Large intestine (tissue), 3 donors: Measurements from ENCODE around the gene TAF4. TPM values are rescaled to one million over a fixed set of nuclear protein-coding genes. Genes with fewer than 3 reads are reported as not detected.
"Not testable (repeated sequence)": the region's sequence is repeated elsewhere in the genome, so short reads cannot be mapped to it uniquely, and the experiment has no call there.

Source experiments
- DNase-seq, 2 donors: peaks; one replicate each; pipeline versions ENCODE4 v3.0.0 to v3.0.0-alpha.2; 2013
- H3K27ac ChIP-seq: one replicate; pipeline ENCODE4 v1.5.1; 2013; ENCODE audit warnings: low read length
- H3K27me3 ChIP-seq: 2 replicates; pipeline ENCODE4 v1.6.1; 2013; ENCODE audit warnings: low read length; ENCODE audit not compliant: control insufficient read depth, insufficient read depth
- H3K36me3 ChIP-seq: 2 replicates; pipeline ENCODE4 v1.6.1; 2013; ENCODE audit warnings: low read length; ENCODE audit not compliant: control insufficient read depth, insufficient read depth
- H3K4me1 ChIP-seq: one replicate; pipeline ENCODE4 v1.6.1; 2013; ENCODE audit warnings: low read length; ENCODE audit not compliant: control insufficient read depth, insufficient read depth
- H3K4me3 ChIP-seq: one replicate; pipeline ENCODE4 v1.5.1; 2013; ENCODE audit warnings: low read length
- H3K9me3 ChIP-seq: one replicate; pipeline ENCODE4 v1.6.1; 2013; ENCODE audit warnings: mild to moderate bottlenecking, low read depth, low read length, moderate library complexity; ENCODE audit not compliant: control insufficient read depth
- WGBS: methylation state at CpG from one replicate; pipeline ENCODE4 v1.1.5; 2013; ENCODE audit warnings: low lambda C conversion rate; ENCODE audit not compliant: insufficient coverage; 5-methylcytosine and 5-hydroxymethylcytosine counted together
- polyA plus RNA-seq: library from polyadenylated mRNA; unstranded; fragments of 120-200 nt; gene quantifications from one replicate; pipeline ENCODE4 v1.2.1, GENCODE V29; 2013

The TAF4 gene
- polyA plus RNA-seq, 1 donor, result 17.4 TPM

DNA sequence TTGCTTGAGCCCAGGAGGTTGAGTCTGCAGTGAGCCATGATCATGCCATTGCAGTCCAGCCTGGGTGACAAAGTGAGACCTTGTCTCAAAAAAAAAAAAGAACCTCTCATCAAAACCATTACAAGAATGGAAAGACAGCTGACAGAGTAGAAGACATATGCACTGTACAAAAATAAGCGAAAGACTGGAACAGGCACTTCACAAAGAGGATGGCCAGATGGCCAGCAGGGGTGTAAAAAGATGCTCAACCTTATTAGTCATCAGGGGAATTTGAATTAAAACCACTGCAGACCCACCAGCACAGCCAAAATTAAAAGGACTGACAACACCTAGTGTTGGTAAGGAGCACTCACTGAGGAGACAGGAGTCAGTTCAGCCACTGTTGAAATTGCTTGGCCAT, 13.5 kb upstream of the TAF4 start:
- Histone ChIP-seq H3K27me3 (no peaks in the 10 kb centered on the region), H3K4me3 (no peak overlapping the region), H3K4me1 (no peaks in the 10 kb centered on the region), H3K27ac (no peak overlapping the region), H3K36me3 (no peaks in the 10 kb centered on the region), H3K9me3 (peaks cover 8% of the 10 kb centered on the region)
- WGBS, result no CpG with 5 or more reads among the region's 1 CpG
- DNase-seq, result no peak

DNA sequence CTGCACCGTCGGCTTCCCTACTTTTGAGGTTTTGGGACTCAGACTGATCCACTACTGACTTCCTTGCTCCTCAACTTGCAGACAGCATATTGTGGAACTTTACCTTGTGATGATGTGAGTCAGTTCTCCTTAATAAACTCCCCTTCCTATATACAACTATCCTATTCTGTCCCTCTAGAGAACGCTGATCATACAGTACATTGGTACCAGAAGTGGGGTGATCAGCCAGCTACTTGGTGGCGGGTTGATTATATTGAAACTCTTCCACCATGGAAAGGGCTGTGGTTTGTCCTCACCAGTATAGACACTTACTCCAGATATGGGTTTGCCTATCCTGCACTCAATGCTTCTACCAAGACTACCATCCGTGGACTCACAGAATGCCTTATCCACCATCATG, 7.6 kb upstream of the TAF4 start:
- no peak overlapping the region for H3K4me3 ChIP-seq
- no CpG with 5 or more reads among the region's 5 CpGs for WGBS
- H3K36me3 ChIP-seq, result no peaks in the 10 kb centered on the region
- peaks cover 20% of the 10 kb centered on the region for H3K4me1 ChIP-seq
- H3K9me3 ChIP-seq, result peaks cover 8% of the 10 kb centered on the region
- DNase-seq, result no peak
- no peak overlapping the region for H3K27ac ChIP-seq
- H3K27me3 ChIP-seq, result no peaks in the 10 kb centered on the region

DNA sequence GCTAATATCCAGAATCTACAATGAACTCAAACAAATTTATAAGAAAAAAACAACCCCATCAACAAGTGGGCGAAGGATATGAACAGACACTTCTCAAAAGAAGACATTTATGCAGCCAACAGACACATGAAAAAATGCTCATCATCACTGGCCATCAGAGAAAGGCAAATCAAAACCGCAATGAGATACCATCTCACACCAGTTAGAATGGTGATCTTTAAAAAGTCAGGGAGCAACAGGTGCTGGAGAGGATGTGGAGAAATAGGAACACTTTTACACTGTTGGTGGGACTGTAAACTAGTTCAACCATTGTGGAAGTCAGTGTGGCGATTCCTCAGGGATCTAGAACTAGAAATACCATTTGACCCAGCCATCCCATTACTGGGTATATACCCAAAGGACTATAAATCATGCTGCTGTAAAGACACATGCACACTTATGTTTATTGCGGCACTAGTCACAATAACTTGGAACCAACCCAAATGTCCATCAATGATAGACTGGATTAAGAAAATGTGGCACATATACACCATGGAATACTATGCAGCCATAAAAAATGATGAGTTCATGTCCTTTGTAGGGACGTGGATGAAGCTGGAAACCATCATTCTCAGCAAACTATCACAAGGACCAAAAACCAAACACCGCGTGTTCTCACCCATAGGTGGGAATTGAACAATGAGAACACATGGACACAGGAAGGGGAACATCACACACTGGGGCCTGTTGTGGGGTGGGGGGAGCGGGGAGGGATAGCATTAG, 6.2 kb upstream of the TAF4 start:
- no CpG with 5 or more reads among the region's 8 CpGs for WGBS
- H3K27ac ChIP-seq, H3K4me3 ChIP-seq, H3K9me3 ChIP-seq, H3K36me3 ChIP-seq, DNase-seq, H3K27me3 ChIP-seq: not testable (repeated sequence)
- peaks cover 30% of the 10 kb centered on the region for H3K4me1 ChIP-seq

DNA sequence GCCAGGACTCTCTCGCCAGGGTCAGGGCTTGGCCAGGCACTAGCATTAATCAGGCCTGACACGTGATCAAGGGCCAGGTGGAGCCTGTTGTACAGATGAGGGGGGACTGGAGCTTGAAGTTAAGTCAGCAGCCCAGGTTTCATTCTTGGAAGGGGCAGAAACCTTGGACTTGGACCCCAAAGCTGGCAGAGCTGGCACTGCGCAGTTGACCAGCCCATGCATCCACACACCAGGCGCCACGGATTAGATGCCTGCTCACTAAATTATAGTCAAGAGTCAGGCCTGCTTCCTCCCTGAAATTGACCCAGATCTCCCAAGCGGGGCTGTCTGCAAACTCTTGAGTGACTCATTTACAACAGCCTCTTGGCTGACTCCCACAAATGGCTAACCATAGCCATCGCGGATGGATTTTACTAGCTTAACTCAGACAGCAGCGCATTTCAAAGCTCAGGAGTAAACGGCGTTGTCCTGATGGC, 4.1 kb upstream of the TAF4 start:
- Histone ChIP-seq H3K27me3 (no peaks in the 10 kb centered on the region), H3K4me3 (no peak overlapping the region), H3K4me1 (peaks cover 30% of the 10 kb centered on the region), H3K27ac (peak overlapping the region; percentile 24), H3K9me3 (no peaks in the 10 kb centered on the region), H3K36me3 (no peaks in the 10 kb centered on the region)
- peak in 1 of 2 donors; percentile 48 for DNase-seq
- WGBS, result no CpG with 5 or more reads among the region's 11 CpGs

DNA sequence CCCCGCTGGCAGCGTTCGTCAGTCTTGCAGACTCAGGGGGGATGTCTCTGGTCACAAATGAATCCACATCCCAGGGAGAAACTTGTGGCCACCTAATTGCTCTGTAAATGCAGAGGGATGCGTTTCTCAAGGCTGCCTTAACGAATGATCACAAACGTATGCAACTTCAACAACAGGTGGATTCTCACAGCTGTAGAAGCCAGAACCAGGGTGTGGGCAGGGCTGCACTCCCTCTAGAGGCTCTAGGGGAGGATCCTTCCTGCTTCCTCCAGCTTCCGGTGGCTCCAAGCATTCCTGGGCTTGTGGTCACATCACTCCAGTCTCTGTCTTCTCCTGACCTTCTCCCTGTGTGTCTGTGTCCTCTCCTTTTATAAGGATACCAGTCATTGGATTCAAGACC, 3.3 kb upstream of the TAF4 start:
- Histone ChIP-seq H3K36me3 (no peaks in the 10 kb centered on the region), H3K4me3 (no peak overlapping the region), H3K4me1 (peaks cover 32% of the 10 kb centered on the region), H3K9me3 (no peaks in the 10 kb centered on the region), H3K27ac (no peak overlapping the region), H3K27me3 (no peaks in the 10 kb centered on the region)
- no CpG with 5 or more reads among the region's 7 CpGs for WGBS
- no peak for DNase-seq

DNA sequence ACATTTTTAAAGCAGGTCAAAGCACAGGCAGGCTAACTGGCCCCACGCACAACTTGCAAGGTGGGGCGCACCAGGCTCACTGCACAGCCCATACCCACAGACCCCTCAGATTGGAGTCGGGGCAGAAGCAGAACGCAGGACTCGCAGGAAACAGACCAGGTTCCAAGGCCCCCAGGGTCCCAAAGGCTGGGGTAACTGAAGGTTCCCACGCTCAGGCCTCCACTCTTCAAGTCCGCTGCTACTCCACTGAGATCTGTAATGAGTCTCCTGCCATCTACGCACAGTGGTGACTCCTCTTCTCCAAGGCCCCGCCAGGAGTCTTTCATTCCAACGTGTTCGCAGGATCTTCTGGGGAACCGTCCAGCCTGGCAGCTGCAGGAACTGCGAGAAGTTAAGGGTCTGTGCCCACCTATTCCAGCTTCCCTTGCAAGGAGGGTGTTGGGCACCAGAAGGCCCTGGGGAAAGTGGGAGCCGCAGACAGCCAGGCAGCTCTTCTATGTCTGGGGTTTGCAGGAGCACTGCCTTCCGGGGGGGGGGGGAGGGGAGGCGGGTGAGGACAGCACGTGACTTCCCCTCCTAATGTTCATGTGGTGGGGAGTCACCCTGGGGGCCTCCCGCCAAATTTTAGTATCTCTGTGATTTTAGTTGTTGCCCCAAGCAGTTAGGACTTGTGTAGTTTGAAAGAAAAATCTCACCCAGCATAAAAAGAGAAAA, 2.0 kb upstream of the TAF4 start:
- no peaks in the 10 kb centered on the region for H3K27me3 ChIP-seq
- H3K36me3 ChIP-seq, result peaks cover 2% of the 10 kb centered on the region
- H3K4me3 ChIP-seq, result peak overlapping the region; percentile 58
- no CpG with 5 or more reads among the region's 18 CpGs for WGBS
- H3K9me3 ChIP-seq, result no peaks in the 10 kb centered on the region
- H3K4me1 ChIP-seq, result peaks cover 45% of the 10 kb centered on the region
- peak overlapping the region; percentile 90 for H3K27ac ChIP-seq
- DNase-seq, result peak in 1 of 2 donors; percentile 44

DNA sequence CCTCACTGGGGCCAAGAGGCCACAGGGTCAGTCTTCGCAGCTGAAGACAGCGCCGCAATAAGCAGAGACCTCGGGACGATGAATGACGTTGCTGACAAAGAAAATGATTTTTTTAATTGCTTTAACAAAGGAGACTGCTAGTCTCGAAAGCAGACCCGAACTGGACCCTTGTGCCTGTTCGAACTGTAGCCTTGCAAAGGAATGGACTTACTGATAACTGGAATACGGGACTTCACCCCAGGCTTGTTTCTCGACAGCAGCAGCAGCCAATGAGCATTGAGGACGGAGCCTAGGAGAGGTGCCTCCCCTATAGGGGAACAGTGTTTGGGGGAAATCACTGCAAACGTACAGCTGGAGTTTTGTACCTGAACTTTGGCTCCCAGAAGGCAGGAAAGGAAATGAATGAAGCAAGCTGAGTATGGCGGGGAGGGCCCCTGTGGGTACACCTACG, 1.3 kb upstream of the TAF4 start:
- no CpG with 5 or more reads among the region's 15 CpGs for WGBS
- peak; percentile 87 to 96 for DNase-seq
- H3K4me3 ChIP-seq, result peak overlapping the region; percentile 58

DNA sequence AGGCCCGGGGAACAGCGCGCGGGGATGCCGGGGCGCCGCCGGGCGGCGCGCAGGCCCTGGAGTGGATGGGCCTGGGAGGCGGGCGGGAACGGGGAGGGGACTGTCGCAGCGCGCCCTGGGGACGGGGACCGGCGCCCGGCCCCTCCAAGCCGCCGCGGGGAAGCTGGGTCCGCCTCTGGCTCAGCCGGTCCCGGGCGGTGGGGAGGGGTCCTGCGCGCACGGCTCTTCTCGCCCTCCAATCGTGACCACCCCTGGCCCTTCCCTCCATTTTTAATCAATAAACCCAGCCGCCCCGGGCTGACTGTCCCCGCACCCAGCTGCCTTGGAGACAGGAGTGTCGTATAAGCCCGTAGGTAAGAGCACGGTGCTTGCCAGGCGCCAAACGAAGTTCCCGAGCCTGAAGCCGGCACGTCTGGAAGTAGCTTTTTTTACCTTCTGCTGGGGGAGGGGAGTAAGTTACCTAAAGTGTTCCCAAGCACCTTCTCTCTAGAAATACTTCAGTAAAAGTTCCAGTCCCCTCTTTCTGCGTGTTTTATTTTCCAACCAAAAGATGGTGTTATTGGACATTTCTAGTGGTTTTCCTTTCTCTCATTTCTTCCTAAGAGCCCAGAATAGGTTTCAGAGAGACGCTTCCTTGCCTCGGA, 780 bp upstream of the TAF4 start:
- peaks cover 49% of the 10 kb centered on the region for H3K4me1 ChIP-seq
- H3K36me3 ChIP-seq, result peaks cover 2% of the 10 kb centered on the region
- peak; percentile 36 to 72 for DNase-seq
- no peaks in the 10 kb centered on the region for H3K9me3 ChIP-seq
- H3K27me3 ChIP-seq, result no peaks in the 10 kb centered on the region
- H3K27ac ChIP-seq, result peak overlapping the region; percentile 90
- WGBS, result no CpG with 5 or more reads among the region's 47 CpGs
- peak overlapping the region; percentile 58 for H3K4me3 ChIP-seq

More for the DNA sequence above, 1.3 kb upstream of the TAF4 start:
- Histone ChIP-seq H3K4me1 (peaks cover 49% of the 10 kb centered on the region), H3K36me3 (peaks cover 2% of the 10 kb centered on the region), H3K27me3 (no peaks in the 10 kb centered on the region), H3K27ac (peak overlapping the region; percentile 90), H3K9me3 (no peaks in the 10 kb centered on the region)

DNA sequence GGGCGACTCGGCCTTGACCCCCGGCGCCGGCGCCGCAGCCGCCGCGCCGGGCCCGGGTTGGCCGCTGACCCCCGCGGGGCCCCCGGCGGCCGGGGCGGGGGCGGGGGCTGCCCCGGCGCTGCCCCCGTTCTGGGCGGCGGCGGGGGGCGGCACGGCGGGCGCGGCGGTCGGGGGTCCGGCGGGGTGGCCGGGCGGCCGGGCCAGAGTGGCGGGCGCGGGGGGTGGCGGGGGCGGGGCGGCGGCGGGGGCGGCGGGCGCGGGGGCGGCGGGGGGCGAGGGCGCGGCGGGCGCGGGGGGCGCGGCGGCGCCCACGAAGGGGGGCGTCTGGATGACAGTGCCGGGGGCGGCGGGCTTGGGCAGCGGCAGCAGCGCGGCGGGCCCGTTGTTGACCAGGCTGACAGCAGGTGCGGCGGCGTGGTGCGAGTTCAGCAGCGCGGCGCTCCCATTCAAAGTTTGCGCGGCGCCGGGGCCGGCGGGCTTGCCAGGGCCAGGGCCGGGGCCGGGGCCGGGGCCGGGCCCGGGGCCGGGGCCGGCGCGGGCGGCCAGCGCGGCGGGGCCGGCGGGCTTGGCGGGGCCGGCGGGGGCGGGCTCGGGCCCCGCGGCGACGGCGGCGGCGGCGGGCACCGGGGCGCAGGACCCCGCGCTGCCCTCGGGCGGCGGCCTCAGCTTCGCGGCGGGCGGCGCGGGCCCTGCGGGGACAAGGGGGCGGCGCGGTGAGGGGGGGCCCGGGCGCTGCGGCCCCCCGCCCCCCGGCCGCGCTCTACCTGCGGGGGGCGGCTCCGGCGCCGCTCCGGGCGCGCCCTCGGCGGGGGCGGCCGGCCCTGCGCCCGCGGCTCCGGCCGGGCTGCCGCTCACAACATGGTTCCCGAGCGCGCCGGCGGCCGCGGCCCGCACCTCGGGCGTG, 659 bp downstream of the TAF4 start:
- Histone ChIP-seq H3K27me3 (no peaks in the 10 kb centered on the region), H3K4me1 (peaks cover 46% of the 10 kb centered on the region), H3K4me3 (peak overlapping the region; percentile 26), H3K36me3 (peaks cover 5% of the 10 kb centered on the region), H3K9me3 (no peaks in the 10 kb centered on the region), H3K27ac (no peak overlapping the region)
- no peak for DNase-seq
- no CpG with 5 or more reads among the region's 165 CpGs for WGBS
